Heart left ventricle (tissue), 16 donors: ENCODE measurements around the gene TEX2. TPM values are rescaled to one million over a fixed set of nuclear protein-coding genes. Genes with fewer than 3 reads are reported as not detected.
A peak's percentile ranks its signal among the peaks of the same experiment; 100 is the strongest.

Source experiments
- ATAC-seq, 4 donors: fragments of 200-7000 bp; cut with Tn5 transposase; one replicate each; pipeline ENCODE4 v1.9.1; 2020 to 2022; ENCODE audit warnings: moderate library complexity in 4 of 4, mild to moderate bottlenecking in 3 of 4, moderate number of reproducible peaks in 1 of 4
- DNase-seq, 5 donors: peaks; one replicate each; pipeline ENCODE4 v3.0.0-alpha.2; 2020
- H3K27ac ChIP-seq, 12 donors: fragments of 200-600 bp; sonication (generic) in 4 of 12; one replicate each; pipeline versions ENCODE4 v1.5.0 to v1.8.0; 2016 to 2022; ENCODE audit warnings: mild to moderate bottlenecking in 2 of 12
- H3K27me3 ChIP-seq, 9 donors: fragments of 200-600 bp; sonication (generic) in 2 of 9; one replicate each; pipeline versions ENCODE4 v1.5.1 to v1.8.0; 2016 to 2022; ENCODE audit warnings: mild to moderate bottlenecking in 3 of 9
- H3K36me3 ChIP-seq, 9 donors: fragments of 200-600 bp; sonication (generic) in 2 of 9; one replicate each; pipeline versions ENCODE4 v1.5.0 to v1.8.0; 2018 to 2022; ENCODE audit warnings: mild to moderate bottlenecking in 2 of 9
- H3K4me1 ChIP-seq, 12 donors: fragments of 200-600 bp; sonication (generic) in 4 of 12; one replicate each; pipeline versions ENCODE4 v1.5.0 to v1.8.0; 2016 to 2022; ENCODE audit warnings: mild to moderate bottlenecking in 3 of 12
- H3K4me3 ChIP-seq, 12 donors: fragments of 200-600 bp; sonication (generic) in 4 of 12; one replicate each; pipeline versions ENCODE4 v1.5.0 to v1.8.0; 2017 to 2022; ENCODE audit warnings: mild to moderate bottlenecking in 9 of 12, moderate library complexity in 4 of 12
- H3K9me3 ChIP-seq, 12 donors: fragments of 200-600 bp; sonication (generic) in 4 of 12; one replicate each; pipeline versions ENCODE4 v1.5.0 to v1.8.0; 2016 to 2022; ENCODE audit warnings: mild to moderate bottlenecking in 1 of 12
- POLR2A ChIP-seq, 2 donors: fragments of 450-650 bp; IDR thresholded peaks; one replicate each; pipeline ENCODE4 v1.6.1; 2017; ENCODE audit warnings: antibody characterized with exemption in 2 of 2, mild to moderate bottlenecking in 2 of 2, moderate library complexity in 2 of 2
- WGBS, 4 donors: extraction: QIAGEN DNeasy Blood & Tissue Kit in 2 of 4; methylation state at CpG; one replicate each; pipeline versions ENCODE4 v1.1.5 to v1.1.7; 2013 to 2018; 5-methylcytosine and 5-hydroxymethylcytosine counted together
- intact Hi-C, 10 donors: fragments of 100-400 bp; cut with DNase I; formaldehyde crosslinking; loops; one replicate each; pipeline versions ENCODE4 v1.11.1 to v1.14.2; 2022
- polyA plus RNA-seq, 2 donors: library from polyadenylated mRNA; stranded (reverse); fragments of 200-250 nt; gene quantifications; one replicate each; pipeline ENCODE4 v1.2.3, GENCODE V29; 2013
- total RNA-seq, 9 donors: library from RNA; depleted of rRNA in 2 of 9; stranded (reverse); fragments of >200 nt in 2 of 9; fragmentation: NEBNext Ultra II Directional in 3 of 9; extraction: Animal tissue kit (Norgen Biotek cat#: 25700) in 3 of 9; gene quantifications; one replicate each; pipeline versions ENCODE4 v1.1.0 to v1.2.4, GENCODE V29; 2016 to 2023
- TF ChIP-seq, protein P1 (sequence below), 12 donors: fragments of 200-600 bp; sonication (generic) in 4 of 12; IDR thresholded peaks; one replicate each; pipeline versions ENCODE4 v1.5.0 to v1.8.0; 2018 to 2022; ENCODE audit warnings: antibody characterized with exemption in 12 of 12, mild to moderate bottlenecking in 5 of 12
- donor health status: ischemic (EF 13 %, LVEDD 7.1; RV severe dilation, severe dysfunction).
- donor health status: healthy with polysubstance abuse.
- donor health status: DM: no; HTN: yes; CAD: no.
- donor health status: DM: no; HTN: no; CAD: no.
- donor health status: ischemic (EF 25% LVEDD 6.9; RV normal size, moderate dysfunction).
- donor health status: ischemic (EF 25% LVEDD 5.7; RV mildly dilated, moderate dysfunction).
- donor health status: healthy.
- donor health status: DM: yes; HTN: yes; CAD: no.
- donor health status: ischemic (EF 35%, LVEDD 5.7; RV mildly dilated, moderate dysfunction).
- donor health status: nonischemic (EF 11% LVEDD 7.7; RV severe dilation, severe dysfunction).
- donor health status: DM: yes; HTN: yes; CAD: no.
- donor health status: PGD.
- donor health status: ischemic (EF 29% LVEDD 5.4; RV normal size, mild dysfunction).
- donor health status: nonischemic (EF 23%, LVEDD 6.1; RV moderate dilation, normal function).

The TEX2 gene
- total and polyA plus RNA-seq, 11 donors, result 16.8 to 55.8 (median 50.5) TPM

DNA sequence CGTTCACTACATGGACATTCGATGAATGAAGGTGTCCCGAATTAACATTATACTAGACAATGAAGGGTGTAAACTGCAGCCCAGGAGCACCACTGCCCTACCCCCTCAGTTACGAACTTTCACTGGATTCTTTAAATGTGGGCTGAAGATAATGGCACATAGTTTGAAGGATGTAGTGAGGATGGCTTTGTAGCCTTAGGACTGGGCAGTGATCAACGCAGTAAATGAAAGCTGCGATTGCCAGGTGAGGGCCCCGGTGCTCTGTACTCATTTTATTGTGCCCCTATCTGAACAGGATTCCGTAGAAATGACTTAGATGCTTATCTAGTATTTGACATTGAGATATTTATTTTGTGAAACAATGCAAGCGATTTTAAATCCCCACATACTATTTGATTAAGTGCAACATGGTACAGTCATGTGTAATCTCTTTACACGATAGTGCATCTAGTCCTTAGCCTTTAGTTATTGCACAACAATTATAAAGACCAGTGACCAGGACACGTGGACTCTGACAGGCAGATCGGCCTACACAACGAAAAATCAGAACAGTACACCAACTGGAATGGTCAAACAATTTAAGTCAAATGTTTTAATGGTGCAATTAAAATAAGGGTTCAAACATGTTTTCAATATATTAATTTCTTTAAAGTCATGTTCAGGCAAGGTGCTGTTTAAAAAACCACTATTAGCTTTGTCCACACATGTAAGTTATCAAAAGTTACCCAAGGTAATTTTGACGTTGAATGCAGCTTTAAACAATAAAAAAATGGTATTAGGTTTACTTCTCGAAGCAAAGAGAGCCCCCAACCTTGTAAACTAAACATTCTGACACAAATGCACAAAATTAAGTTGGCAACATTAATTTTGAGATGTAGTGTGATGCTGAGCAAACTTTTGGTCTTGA lies 115.7 kb downstream of the TEX2 start:
- Histone ChIP-seq H3K27ac (peak overlapping the region; percentile 90 to 100 (median 97)), H3K9me3 (no peaks in the 10 kb centered on the region), H3K36me3 (peaks cover 0 to 34% (median 17%) of the 10 kb centered on the region in 9 donors), H3K4me3 (peak overlapping the region; percentile 58 to 97 (median 82)), H3K4me1 (peaks cover 3 to 55% (median 43%) of the 10 kb centered on the region in 12 donors), H3K27me3 (no peaks in the 10 kb centered on the region)
- 26 to 34% (median 28%) methylated on average over 15 of the region's 15 CpGs for WGBS, 4 donors
- DNase-seq (no peak), ATAC-seq (no peak)
- intact Hi-C loops, result loop anchor here in 9 of 10 donors (1.0 to 5.0 kb wide), 9 partner anchors 43 to 135 kb away; partner anchors contain the start of gene TEX2 (in 6 of the 9)
- no peak for TF ChIP-seq POLR2A (IDR thresholded peaks at IDR 0.05)
- TF ChIP-seq, protein P1, sequence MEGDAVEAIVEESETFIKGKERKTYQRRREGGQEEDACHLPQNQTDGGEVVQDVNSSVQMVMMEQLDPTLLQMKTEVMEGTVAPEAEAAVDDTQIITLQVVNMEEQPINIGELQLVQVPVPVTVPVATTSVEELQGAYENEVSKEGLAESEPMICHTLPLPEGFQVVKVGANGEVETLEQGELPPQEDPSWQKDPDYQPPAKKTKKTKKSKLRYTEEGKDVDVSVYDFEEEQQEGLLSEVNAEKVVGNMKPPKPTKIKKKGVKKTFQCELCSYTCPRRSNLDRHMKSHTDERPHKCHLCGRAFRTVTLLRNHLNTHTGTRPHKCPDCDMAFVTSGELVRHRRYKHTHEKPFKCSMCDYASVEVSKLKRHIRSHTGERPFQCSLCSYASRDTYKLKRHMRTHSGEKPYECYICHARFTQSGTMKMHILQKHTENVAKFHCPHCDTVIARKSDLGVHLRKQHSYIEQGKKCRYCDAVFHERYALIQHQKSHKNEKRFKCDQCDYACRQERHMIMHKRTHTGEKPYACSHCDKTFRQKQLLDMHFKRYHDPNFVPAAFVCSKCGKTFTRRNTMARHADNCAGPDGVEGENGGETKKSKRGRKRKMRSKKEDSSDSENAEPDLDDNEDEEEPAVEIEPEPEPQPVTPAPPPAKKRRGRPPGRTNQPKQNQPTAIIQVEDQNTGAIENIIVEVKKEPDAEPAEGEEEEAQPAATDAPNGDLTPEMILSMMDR (IDR thresholded peaks at IDR 0.05), result no peak

DNA sequence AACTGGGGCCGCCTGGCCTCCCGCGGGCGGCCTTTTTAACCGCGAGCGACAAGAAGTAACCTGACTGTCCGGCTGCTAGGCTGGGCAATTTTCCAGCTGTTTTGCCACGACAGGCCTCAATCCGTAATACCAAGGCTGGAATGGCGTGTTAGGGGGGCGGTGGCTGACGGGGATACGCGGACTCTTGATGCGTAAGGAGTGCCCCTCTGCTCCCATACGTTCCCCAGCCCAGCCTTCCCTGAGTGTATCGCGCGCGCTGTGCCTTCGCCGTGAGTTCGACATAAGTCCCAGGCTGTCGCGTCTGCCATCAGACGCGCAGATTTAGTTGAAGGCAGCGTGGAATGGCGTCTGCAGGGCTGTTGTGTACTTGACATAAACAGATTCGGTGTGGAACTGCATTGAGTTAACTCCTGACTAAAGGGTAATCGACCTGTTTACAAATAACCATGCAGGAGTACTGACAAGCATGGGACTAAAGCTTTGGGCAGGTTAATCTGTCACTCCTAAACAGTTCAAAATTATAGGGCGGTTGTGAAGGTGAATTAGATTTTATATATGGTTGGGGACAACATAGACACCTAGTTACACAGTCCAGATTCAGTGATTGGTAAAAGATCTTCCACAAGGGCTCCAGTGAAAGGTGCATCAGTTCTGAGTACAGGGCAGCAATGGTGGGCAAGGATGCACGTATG lies 116.5 kb downstream of the TEX2 start:
- peak; percentile 17 to 57 (median 48) for ATAC-seq
- Histone ChIP-seq H3K36me3 (peaks cover 0 to 30% (median 13%) of the 10 kb centered on the region in 9 donors), H3K27me3 (no peaks in the 10 kb centered on the region), H3K27ac (peak overlapping the region; percentile 90 to 100 (median 97)), H3K4me1 (peaks cover 0 to 47% (median 35%) of the 10 kb centered on the region in 12 donors), H3K9me3 (no peaks in the 10 kb centered on the region), H3K4me3 (peak overlapping the region; percentile 58 to 97 (median 82))
- TF ChIP-seq, protein P1 (IDR thresholded peaks at IDR 0.05), result no peak
- TF ChIP-seq POLR2A (IDR thresholded peaks at IDR 0.05), result no peak
- intact Hi-C loops, result loop anchor here in 8 of 10 donors (1.0 to 5.0 kb wide), 7 partner anchors 44 to 136 kb away; partner anchors contain the start of gene TEX2 (in 6 of the 8)
- peak; percentile 70 to 76 (median 74) for DNase-seq
- WGBS, 4 donors, result 2 to 5% (median 2%) methylated on average over 19 to 34 of the region's 34 CpGs

DNA sequence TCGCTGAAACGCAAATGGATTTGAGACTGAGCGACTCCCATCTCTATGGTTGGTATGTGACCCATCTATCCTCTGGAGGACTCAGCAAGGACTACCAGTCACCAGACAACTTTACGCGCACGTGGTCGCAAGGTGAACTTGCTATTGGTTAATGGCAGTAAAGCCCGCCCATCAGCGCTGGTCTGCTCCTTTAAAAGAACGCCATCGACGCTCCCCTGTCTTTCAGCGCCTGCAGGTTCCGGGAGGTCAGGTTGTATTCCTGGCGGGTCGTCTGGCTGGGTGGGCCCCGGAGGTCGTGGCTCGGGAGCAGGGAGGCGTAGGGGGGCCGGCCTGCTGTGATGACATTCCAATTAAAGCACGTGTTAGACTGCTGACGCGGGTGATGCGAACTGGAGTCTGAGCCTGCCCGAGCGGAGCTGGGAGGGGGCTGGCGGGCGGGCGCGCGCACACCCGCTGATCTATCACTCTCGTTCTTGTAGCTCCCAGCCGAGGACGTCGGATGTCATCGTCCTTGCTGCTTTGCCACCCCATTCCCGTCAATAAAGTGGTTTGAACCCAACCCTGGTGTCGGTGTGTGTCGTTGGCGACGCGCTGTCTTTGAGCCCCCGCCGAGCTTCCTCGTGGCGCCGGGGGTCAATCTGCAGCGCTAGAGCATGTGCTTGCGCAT lies 117.2 kb downstream of the TEX2 start:
- Histone ChIP-seq H3K4me3 (peak overlapping the region; percentile 58 to 97 (median 82)), H3K27me3 (no peaks in the 10 kb centered on the region), H3K36me3 (peaks cover 0 to 27% (median 13%) of the 10 kb centered on the region in 9 donors), H3K4me1 (peaks cover 0 to 41% (median 30%) of the 10 kb centered on the region in 12 donors), H3K27ac (peak overlapping the region; percentile 90 to 100 (median 97)), H3K9me3 (no peaks in the 10 kb centered on the region)
- WGBS, 4 donors, result 0% methylated on average over 40 to 51 of the region's 51 CpGs
- intact Hi-C loops, result loop anchor here in 8 of 10 donors (1.0 to 5.0 kb wide), 7 partner anchors 16 to 136 kb away; partner anchors contain the start of genes TEX2 (in 6 of the 8) and ERN1 (in 1 of the 8)
- ATAC-seq, result peak; percentile 95 to 97 (median 96)
- DNase-seq, result peak; percentile 96 to 99 (median 98)
- TF ChIP-seq, protein P1 (IDR thresholded peaks at IDR 0.05), result peak in 1 of 12 donors; percentile 5
- TF ChIP-seq POLR2A (IDR thresholded peaks at IDR 0.05), result peak; percentile 86 to 98
